NT2/D1 (cell line): ENCODE data around the gene FAM120A.

Experiments used
- SUZ12 ChIP-seq: IDR thresholded peaks from 2 replicates; pipeline ENCODE4 v1.6.1; 2011; ENCODE audit not compliant: insufficient read length, insufficient read depth; ENCODE audit errors: extremely low read depth
- YY1 ChIP-seq: IDR thresholded peaks from 2 replicates; pipeline ENCODE4 v1.6.1; 2011; ENCODE audit not compliant: insufficient read length, insufficient read depth

DNA sequence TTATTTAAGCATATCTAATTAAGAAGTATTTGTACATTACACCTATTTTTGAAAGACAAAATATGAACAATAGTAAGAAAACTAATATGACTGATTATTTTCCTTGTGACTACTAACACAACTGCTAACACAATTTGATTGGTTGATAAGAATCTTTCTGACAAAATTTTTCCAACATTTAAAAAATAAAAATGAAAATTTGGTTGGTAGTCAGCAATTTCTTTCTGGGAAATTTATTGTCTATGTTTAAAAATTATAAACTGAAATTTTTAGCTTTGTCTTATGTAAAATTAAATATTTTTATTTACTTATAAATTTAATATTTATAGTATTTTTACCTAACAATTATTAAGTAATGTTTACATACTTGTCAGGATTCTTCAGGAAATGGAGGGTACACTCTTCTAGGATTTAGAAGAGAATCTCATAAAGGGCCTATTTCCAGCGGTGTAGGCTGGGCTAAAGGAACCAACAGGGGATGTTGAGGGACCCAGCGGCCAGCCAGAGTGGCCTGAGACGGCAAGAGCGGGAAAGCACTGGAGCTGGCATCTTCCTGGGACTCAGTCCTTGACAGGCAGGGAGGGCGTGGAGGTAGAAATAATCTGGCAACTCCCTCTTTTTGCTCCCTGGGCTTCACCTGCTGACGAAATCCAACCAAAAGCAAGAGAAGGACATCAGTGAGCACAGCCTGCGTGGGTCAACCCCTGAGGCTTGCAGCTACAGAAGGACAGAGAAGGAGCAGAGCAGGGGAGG is 14.7 kb upstream of the FAM120A start:
- TF ChIP-seq SUZ12 (no peak), YY1 (no peak)
